ENCODE measurements around the gene LYPD6B.

- TF ChIP-seq CTCF (IDR thresholded peaks at IDR 0.05; ENCODE audit: low read length) (no peak), EZH2phosphoT487 (IDR thresholded peaks at IDR 0.05; ENCODE audit: low read length) (no peak), EZH2 (optimal IDR thresholded peaks at IDR 0.05; ENCODE audit: low read depth, low read length) (no peak)
Observed at GRCh38 chr2:148993351-148993750, 45.1 kb upstream of the LYPD6B start.
